HUES48 (cell line): ENCODE results near the gene NCOA3.

ENCODE experiments used
- H3K27ac ChIP-seq: one replicate; pipeline ENCODE4 v1.7.0; 2013; ENCODE audit warnings: low read depth, low read length, inconsistent platforms
- H3K27me3 ChIP-seq: 2 replicates; pipeline ENCODE4 v1.6.1; 2013; ENCODE audit warnings: mild to moderate bottlenecking, low read length; ENCODE audit not compliant: control insufficient read depth, insufficient read depth
- H3K36me3 ChIP-seq: 2 replicates; pipeline ENCODE4 v1.6.1; 2013; ENCODE audit warnings: low read length; ENCODE audit not compliant: control insufficient read depth, insufficient read depth
- H3K4me1 ChIP-seq: 2 replicates; pipeline ENCODE4 v1.6.1; 2013; ENCODE audit warnings: mild to moderate bottlenecking, low read length; ENCODE audit not compliant: control insufficient read depth, insufficient read depth
- H3K4me3 ChIP-seq: 2 replicates; pipeline ENCODE4 v1.5.1; 2013; ENCODE audit warnings: mild to moderate bottlenecking, low read depth, low read length
- H3K9ac ChIP-seq: 2 replicates; pipeline ENCODE4 v1.6.1; 2013; ENCODE audit warnings: mild to moderate bottlenecking, low read depth, low read length, moderate library complexity
- H3K9me3 ChIP-seq: 2 replicates; pipeline ENCODE4 v1.6.1; 2013; ENCODE audit warnings: low read length; ENCODE audit not compliant: control insufficient read depth, insufficient read depth

NCOA3 gene

GRCh38 chr20:47704746-47705496, 203.2 kb downstream of the NCOA3 start:
- no peaks in the 10 kb centered on the region for H3K36me3 ChIP-seq
- no peak overlapping the region for H3K27ac ChIP-seq
- H3K4me3 ChIP-seq, result no peak overlapping the region
- H3K9me3 ChIP-seq, result no peaks in the 10 kb centered on the region
- no peak overlapping the region for H3K9ac ChIP-seq
- no peaks in the 10 kb centered on the region for H3K4me1 ChIP-seq
- no peaks in the 10 kb centered on the region for H3K27me3 ChIP-seq

- Histone ChIP-seq H3K27ac (no peak overlapping the region), H3K9me3 (no peaks in the 10 kb centered on the region), H3K4me3 (no peak overlapping the region), H3K4me1 (no peaks in the 10 kb centered on the region), H3K27me3 (no peaks in the 10 kb centered on the region), H3K36me3 (no peaks in the 10 kb centered on the region), H3K9ac (no peak overlapping the region)
These were observed 203.8 kb downstream of the NCOA3 start for GRCh38 chr20:47705497-47705856.

GRCh38 chr20:47706345-47706744, 204.7 kb downstream of the NCOA3 start:
- no peak overlapping the region for H3K9ac ChIP-seq
- H3K27ac ChIP-seq, result no peak overlapping the region
- no peaks in the 10 kb centered on the region for H3K9me3 ChIP-seq
- no peaks in the 10 kb centered on the region for H3K27me3 ChIP-seq
- H3K4me3 ChIP-seq, result no peak overlapping the region
- no peaks in the 10 kb centered on the region for H3K4me1 ChIP-seq
- no peaks in the 10 kb centered on the region for H3K36me3 ChIP-seq
